Progenitor cell of endocrine pancreas (in vitro differentiated cells): ENCODE data around the gene CAMK1D. TPM values are rescaled to one million over a fixed set of nuclear protein-coding genes. Genes with fewer than 3 reads are reported as not detected.
"Not testable (repeated sequence)": the region's sequence is repeated elsewhere in the genome, so short reads cannot be mapped to it uniquely, and the experiment has no call there.

Source experiments
- DNase-seq: peaks from one replicate; pipeline ENCODE4 v3.0.0; 2021; ENCODE audit warnings: low spot score; ENCODE audit not compliant: unreplicated experiment
- H3K27ac Mint-ChIP-seq: 2 replicates; pipeline ENCODE4 v1.8.0; 2021; ENCODE audit warnings: mild to moderate bottlenecking, moderate library complexity, mixed read lengths
- H3K27me3 Mint-ChIP-seq: 2 replicates; pipeline ENCODE4 v1.8.0; 2021; ENCODE audit warnings: mixed read lengths
- H3K36me3 Mint-ChIP-seq: 2 replicates; pipeline ENCODE4 v1.8.0; 2022; ENCODE audit warnings: mixed read lengths; ENCODE audit not compliant: insufficient read depth
- H3K4me1 Mint-ChIP-seq: 2 replicates; pipeline ENCODE4 v1.8.0; 2021; ENCODE audit warnings: low read depth, mixed read lengths
- H3K4me3 Mint-ChIP-seq: 2 replicates; pipeline ENCODE4 v1.8.0; 2021; ENCODE audit warnings: low read depth, mild to moderate bottlenecking, moderate library complexity, mixed read lengths
- H3K9me3 Mint-ChIP-seq: 2 replicates; pipeline ENCODE4 v1.8.0; 2021; ENCODE audit warnings: low read depth, mixed read lengths
- CTCF ChIP-seq: fragments of 200-600 bp; sonication (generic); IDR thresholded peaks from one replicate; pipeline ENCODE4 v1.5.0; 2021; ENCODE audit warnings: antibody characterized with exemption, mild to moderate bottlenecking; ENCODE audit not compliant: unreplicated experiment
- total RNA-seq: library from RNA; stranded (reverse); gene quantifications from 2 replicates; pipeline ENCODE4 v1.2.1, GENCODE V29; 2021

Gene CAMK1D
- total RNA-seq, 1 donor from 2014 or later = 10.8 TPM

DNA sequence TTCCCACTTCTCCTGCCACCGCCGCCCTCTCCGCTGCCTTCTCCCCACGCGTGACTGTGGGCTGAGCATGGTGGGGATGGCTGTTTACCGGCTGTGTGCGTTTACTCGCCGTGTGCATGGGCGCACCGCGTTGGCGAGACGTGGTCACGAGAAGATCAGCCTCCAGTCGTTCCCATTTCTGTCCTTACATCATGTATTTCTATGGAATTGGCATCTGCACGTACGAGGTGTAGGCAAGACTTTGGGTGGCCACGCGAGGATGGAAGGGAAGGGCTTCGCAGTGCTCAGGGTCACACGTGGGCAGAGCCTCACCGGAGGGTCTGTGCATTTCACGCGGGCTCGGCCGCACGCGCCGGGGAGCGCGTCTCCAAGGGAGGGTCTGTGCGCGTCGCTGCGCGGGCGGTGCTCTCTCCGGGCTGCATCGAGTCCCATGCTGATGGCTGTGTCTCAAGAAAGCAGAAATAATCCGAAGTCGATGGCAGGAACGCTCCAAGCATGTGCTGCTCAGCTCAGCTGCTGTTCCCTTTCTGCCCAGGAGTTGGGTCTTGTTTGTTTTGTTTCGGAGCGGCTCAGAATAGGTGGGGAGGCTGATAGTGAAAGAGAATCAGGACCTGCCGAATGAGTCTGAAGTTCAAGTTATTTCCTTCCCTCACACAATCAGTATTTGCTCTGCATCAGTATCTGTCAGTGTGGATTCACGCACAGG lies 973 bp downstream of the CAMK1D start:
- Mint-ChIP-seq H3K36me3 (no peaks in the 10 kb centered on the region), H3K27me3 (peaks cover 59% of the 10 kb centered on the region), H3K4me1 (peaks cover 19% of the 10 kb centered on the region), H3K4me3 (peak overlapping the region; percentile 91), H3K9me3 (no peaks in the 10 kb centered on the region), H3K27ac (peak overlapping the region; percentile 90)
- TF ChIP-seq CTCF = peak; percentile 18
- peak; percentile 14 for DNase-seq

DNA sequence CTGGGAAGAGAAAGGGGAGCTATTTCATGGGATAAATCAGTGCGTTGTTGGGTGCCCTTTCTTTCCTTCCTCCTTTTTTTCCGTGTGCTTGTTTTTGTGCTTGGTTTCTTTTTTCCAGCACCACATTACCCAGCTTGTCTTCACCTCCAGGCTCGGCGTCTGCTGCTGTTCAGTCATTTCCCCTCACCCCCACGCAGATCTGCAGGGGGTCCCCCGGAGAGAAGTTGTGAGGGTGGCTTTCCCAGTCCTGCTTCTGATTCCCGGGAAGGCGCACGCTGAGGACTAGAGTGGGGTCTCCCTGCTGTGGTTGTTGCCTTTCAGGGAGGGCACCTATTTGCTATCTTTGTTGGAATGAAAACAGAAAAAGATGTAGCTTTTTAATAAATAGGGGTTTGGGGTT lies 1.6 kb downstream of the CAMK1D start:
- no peak for TF ChIP-seq CTCF
- Mint-ChIP-seq H3K27ac (no peak overlapping the region), H3K4me3 (peak overlapping the region; percentile 91), H3K4me1 (peaks cover 19% of the 10 kb centered on the region), H3K9me3 (no peaks in the 10 kb centered on the region), H3K36me3 (no peaks in the 10 kb centered on the region), H3K27me3 (peaks cover 63% of the 10 kb centered on the region)
- DNase-seq = no peak

GRCh38 chr10:12351447-12351846 lies 2.1 kb downstream of the CAMK1D start:
- Mint-ChIP-seq H3K27ac (no peak overlapping the region), H3K4me1 (peaks cover 19% of the 10 kb centered on the region), H3K4me3 (no peak overlapping the region), H3K36me3 (no peaks in the 10 kb centered on the region), H3K27me3 (peaks cover 64% of the 10 kb centered on the region), H3K9me3 (no peaks in the 10 kb centered on the region)
- no peak for DNase-seq
- TF ChIP-seq CTCF = no peak

- H3K27ac Mint-ChIP-seq = no peak overlapping the region
- no peak for DNase-seq
- peaks cover 22% of the 10 kb centered on the region for H3K4me1 Mint-ChIP-seq
- TF ChIP-seq CTCF = no peak
- H3K36me3 Mint-ChIP-seq = no peaks in the 10 kb centered on the region
- H3K27me3 Mint-ChIP-seq = peaks cover 63% of the 10 kb centered on the region
- no peaks in the 10 kb centered on the region for H3K9me3 Mint-ChIP-seq
- H3K4me3 Mint-ChIP-seq = no peak overlapping the region
These were observed 2.5 kb downstream of the CAMK1D start for GRCh38 chr10:12351889-12352288.

DNA sequence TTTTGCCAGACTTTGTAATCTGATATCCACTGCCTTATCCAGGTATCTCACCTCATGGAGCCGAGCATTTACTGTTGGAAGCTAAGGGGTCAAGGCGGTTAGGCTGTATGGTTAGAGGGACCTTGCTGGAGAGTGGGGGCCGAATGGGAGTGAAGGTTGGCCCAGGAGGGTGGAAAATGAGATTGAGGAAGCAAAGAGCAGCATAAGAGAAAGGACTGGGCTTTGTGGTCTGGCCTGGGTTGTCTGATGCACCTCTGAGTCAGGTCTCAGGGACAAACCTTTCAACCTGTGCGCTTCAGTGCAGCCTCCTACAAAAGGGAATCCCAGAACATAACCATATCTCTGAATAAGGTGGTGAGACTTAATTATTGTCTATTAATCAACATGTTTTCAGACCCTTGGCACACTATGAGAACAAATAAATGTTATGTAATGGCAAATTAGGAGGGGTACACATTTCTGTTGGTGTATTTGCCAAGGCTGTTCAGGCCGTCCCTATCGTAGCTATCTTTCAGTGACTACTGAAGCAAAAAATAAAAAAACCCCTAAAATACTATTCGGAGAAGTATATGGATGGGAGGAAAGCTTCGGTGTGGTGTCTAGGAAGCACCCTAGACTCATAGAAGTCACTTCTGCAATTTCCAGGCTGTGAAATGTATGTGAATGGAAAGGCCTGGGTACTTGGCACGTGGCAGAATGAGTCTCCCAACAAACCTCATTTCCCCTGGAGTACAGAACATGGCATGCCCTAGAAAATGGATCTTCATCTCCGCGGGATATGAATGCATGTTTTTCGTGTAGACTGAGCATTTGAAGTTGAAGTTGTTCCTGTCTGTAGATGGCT lies 4.3 kb downstream of the CAMK1D start:
- Mint-ChIP-seq H3K36me3 (no peaks in the 10 kb centered on the region), H3K27me3 (peaks cover 56% of the 10 kb centered on the region), H3K4me3 (no peak overlapping the region), H3K9me3 (no peaks in the 10 kb centered on the region), H3K27ac (no peak overlapping the region), H3K4me1 (peaks cover 18% of the 10 kb centered on the region)
- no peak for DNase-seq
- TF ChIP-seq CTCF = no peak

GRCh38 chr10:12354696-12355095 lies 5.3 kb downstream of the CAMK1D start:
- not testable (repeated sequence) for H3K36me3 Mint-ChIP-seq, H3K4me3 Mint-ChIP-seq, H3K27ac Mint-ChIP-seq, H3K9me3 Mint-ChIP-seq, DNase-seq
- Mint-ChIP-seq H3K4me1 (peaks cover 19% of the 10 kb centered on the region), H3K27me3 (peaks cover 62% of the 10 kb centered on the region)
